Measurements from ENCODE around the gene CCDC43. TPM values are rescaled to one million over a fixed set of nuclear protein-coding genes. Genes with fewer than 3 reads are reported as not detected.
A peak's percentile ranks its signal among the peaks of the same experiment; 100 is the strongest.
"Not testable (repeated sequence)": the region's sequence is repeated elsewhere in the genome, so short reads cannot be mapped to it uniquely, and the experiment has no call there.

CCDC43 gene
- total RNA-seq, 1 donor from 2014 or later = 46.5 TPM

- no peak overlapping the region for H3K27ac Mint-ChIP-seq
- Histone ChIP-seq H3K4me2 (no peak overlapping the region), H3F3A (ENCODE audit: low read depth) (no peaks in the 10 kb centered on the region), H4K20me1 (ENCODE audit: low read depth) (no peaks in the 10 kb centered on the region), H3K4me1 (no peaks in the 10 kb centered on the region), H3K27me3 (no peaks in the 10 kb centered on the region), H3K4me3 (no peak overlapping the region), H3K79me2 (ENCODE audit: low read depth) (peaks cover 5% of the 10 kb centered on the region), H3K9ac (no peak overlapping the region), H2AFZ (replicated peaks) (no peak overlapping the region), H3K9me3 (ENCODE audit: low read depth) (no peaks in the 10 kb centered on the region), H3K36me3 (peaks cover 5% of the 10 kb centered on the region), H3K27ac (no peak overlapping the region)
- no peaks in the 10 kb centered on the region for H3K9me3 Mint-ChIP-seq
- H3K4me1 Mint-ChIP-seq = no peaks in the 10 kb centered on the region
- H3K27me3 Mint-ChIP-seq (ENCODE audit: insufficient read depth, low read depth) = no peaks in the 10 kb centered on the region
- no peak overlapping the region for H3K4me3 Mint-ChIP-seq
- TF ChIP-seq EZH2 (IDR thresholded peaks at IDR 0.05) (no peak), CTCF (IDR thresholded peaks at IDR 0.05) (no peak), EZH2phosphoT487 (IDR thresholded peaks at IDR 0.05) (no peak)
- DNase-seq (ENCODE audit: low spot score) = no peak
- H3K36me3 Mint-ChIP-seq = peaks cover 24% of the 10 kb centered on the region
These were observed 29.9 kb upstream of the CCDC43 start for GRCh38 chr17:44719444-44719843.

DNA sequence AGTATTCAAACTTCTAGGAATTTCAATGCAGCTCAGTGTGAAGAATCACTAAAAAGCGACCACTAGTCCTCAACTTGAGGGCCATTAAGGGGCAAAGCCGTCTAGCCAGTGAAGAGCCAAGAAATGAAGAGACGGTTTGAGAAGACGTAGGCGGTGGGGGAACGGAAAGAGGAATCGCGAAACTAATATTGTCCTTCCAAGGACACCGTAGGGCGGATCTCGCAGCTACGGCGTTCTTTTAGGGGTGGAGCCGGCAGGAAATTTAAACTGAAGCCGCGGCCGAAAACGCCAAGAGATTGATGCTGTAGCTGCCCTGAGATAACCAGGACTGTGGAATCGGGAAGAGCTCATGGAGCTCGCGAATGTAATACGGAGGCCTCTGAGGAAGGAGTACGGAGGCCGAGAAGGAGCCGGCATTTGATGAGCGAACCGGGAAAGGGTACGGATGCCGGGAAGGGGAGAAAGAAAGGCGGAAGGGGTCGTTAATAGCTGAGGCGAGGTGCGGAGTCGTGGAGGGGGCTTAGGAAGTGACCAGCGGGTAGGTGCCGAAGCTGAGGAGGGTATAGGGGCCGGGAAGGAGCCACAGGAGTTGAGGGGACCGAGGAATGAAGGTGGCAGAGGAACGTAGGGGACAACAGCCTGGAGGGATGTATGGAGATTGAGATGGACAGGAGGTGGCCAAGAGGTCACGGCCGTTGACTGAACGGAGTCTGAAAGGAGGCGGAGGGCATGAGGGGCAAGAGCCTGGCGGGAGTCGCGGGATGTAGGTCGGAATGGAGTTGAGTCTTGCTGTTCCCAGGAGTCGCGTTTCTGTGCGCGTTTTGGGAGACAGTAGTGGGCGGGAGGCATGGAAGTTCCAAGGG, 19.1 kb upstream of the CCDC43 start, which contains the start of gene DBF4B:
TSS of gene DBF4B (plus strand) at position 265 of the 863 bp plus-strand sequence. CDS start at position 421, 156 bp downstream.
- Mint-ChIP-seq H3K27ac (peak within 1 kb of the TSS; percentile 33), H3K4me1 (peaks cover 6% of the 10 kb centered on the region), H3K36me3 (peaks cover 3% of the 10 kb centered on the region), H3K9me3 (no peaks in the 10 kb centered on the region), H3K27me3 (ENCODE audit: insufficient read depth, low read depth) (peaks cover 2% of the 10 kb centered on the region), H3K4me3 (no peak within 1 kb of the TSS)
- peaks cover 2% of the 10 kb centered on the region for H3K4me1 ChIP-seq
- H3K36me3 ChIP-seq = no peaks in the 10 kb centered on the region
- DNase-seq (ENCODE audit: low spot score) = peak; percentile 90
- H3K79me2 ChIP-seq (ENCODE audit: low read depth) = peaks cover 41% of the 10 kb centered on the region
- H4K20me1 ChIP-seq (ENCODE audit: low read depth) = no peaks in the 10 kb centered on the region
- peak within 1 kb of the TSS; percentile 96 for H3K4me3 ChIP-seq
- no peaks in the 10 kb centered on the region for H3K9me3 ChIP-seq (ENCODE audit: low read depth)
- H3K27me3 ChIP-seq = peaks cover 7% of the 10 kb centered on the region
- H2AFZ ChIP-seq (replicated peaks) = peak within 1 kb of the TSS; percentile 98
- peak within 1 kb of the TSS; percentile 68 for H3K27ac ChIP-seq
- peak within 1 kb of the TSS; percentile 94 for H3K4me2 ChIP-seq
- H3F3A ChIP-seq (ENCODE audit: low read depth) = peaks cover 11% of the 10 kb centered on the region
- peak within 1 kb of the TSS; percentile 68 for H3K9ac ChIP-seq
- TF ChIP-seq EZH2 (IDR thresholded peaks at IDR 0.05) = peak; percentile 40
- TF ChIP-seq EZH2phosphoT487 (IDR thresholded peaks at IDR 0.05) = no peak

DNA sequence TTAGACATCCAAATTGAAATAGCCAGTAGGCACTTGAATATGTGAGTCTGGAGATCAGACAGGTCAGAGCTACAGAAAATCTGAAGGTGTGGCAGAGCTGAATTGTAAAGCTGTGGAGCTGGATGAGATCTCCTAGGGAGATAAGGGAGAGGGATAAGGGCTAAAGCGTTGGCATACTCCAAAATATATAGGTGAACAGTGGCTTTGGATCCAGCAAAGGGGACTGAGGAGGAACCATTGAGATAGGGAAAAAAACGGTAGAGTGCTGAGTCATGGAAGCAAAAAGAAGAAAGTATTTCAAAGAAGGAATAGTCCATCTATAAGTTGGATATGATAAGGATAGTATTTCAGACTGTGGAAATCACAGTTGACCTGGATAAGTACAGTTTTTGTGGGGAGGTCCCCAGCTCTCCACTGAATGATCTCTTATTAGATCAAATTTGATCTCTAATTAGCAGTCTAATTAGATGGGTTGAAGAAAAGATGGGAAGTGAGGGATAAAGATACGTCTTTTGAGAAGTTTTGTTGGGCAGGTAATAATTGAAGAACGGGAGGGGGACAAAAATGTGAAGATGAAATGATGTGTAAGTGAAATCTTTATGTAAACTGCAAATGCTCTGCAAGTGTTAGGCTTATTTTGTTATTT, 18.3 kb upstream of the CCDC43 start:
- peaks cover 6% of the 10 kb centered on the region for H3K4me1 Mint-ChIP-seq

DNA sequence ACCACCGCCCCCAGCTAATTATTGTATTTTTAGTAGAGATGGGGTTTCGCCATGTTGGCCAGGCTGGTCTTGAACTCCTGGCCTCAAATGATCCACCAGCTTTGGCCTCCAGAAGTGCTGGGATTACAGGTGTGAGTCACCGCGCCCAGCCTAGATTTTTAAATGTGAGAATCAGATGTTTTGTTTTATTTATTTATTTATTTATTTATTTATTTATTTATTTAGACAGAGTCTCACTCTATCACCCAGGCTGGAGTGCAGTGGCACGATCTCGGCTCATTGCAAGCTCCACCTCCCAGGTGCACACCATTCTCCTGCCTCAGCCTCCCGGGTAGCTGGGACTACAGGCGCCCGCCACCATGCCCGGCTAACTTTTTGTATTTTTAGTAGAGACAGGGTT, 10.7 kb upstream of the CCDC43 start:
- H3K4me3 ChIP-seq; H2AFZ ChIP-seq (replicated peaks); H3F3A ChIP-seq (ENCODE audit: low read depth); H3K27ac ChIP-seq; H3K9ac ChIP-seq; H3K4me3 Mint-ChIP-seq; H3K4me1 Mint-ChIP-seq; H3K36me3 Mint-ChIP-seq; H3K9me3 Mint-ChIP-seq; DNase-seq (ENCODE audit: low spot score); H3K4me2 ChIP-seq; H3K79me2 ChIP-seq (ENCODE audit: low read depth); H4K20me1 ChIP-seq (ENCODE audit: low read depth); H3K9me3 ChIP-seq (ENCODE audit: low read depth); H3K4me1 ChIP-seq; H3K27ac Mint-ChIP-seq; H3K27me3 Mint-ChIP-seq (ENCODE audit: insufficient read depth, low read depth); H3K36me3 ChIP-seq; H3K27me3 ChIP-seq: not testable (repeated sequence)

More for the DNA sequence above, 18.3 kb upstream of the CCDC43 start:
- H3K79me2 ChIP-seq (ENCODE audit: low read depth) = peaks cover 39% of the 10 kb centered on the region
- no peak overlapping the region for H3K27ac ChIP-seq
- H3K4me2 ChIP-seq = peak overlapping the region; percentile 94
- DNase-seq (ENCODE audit: low spot score) = no peak
- H3F3A ChIP-seq (ENCODE audit: low read depth) = peaks cover 11% of the 10 kb centered on the region
- Mint-ChIP-seq H3K9me3 (no peaks in the 10 kb centered on the region), H3K27ac (no peak overlapping the region), H3K4me3 (no peak overlapping the region), H3K36me3 (peaks cover 3% of the 10 kb centered on the region), H3K27me3 (ENCODE audit: insufficient read depth, low read depth) (peaks cover 2% of the 10 kb centered on the region)
- peaks cover 2% of the 10 kb centered on the region for H3K4me1 ChIP-seq
- TF ChIP-seq CTCF (IDR thresholded peaks at IDR 0.05) = no peak
- TF ChIP-seq EZH2 (IDR thresholded peaks at IDR 0.05) = no peak
- TF ChIP-seq EZH2phosphoT487 (IDR thresholded peaks at IDR 0.05) = no peak
- H3K9me3 ChIP-seq (ENCODE audit: low read depth) = no peaks in the 10 kb centered on the region
- peak overlapping the region; percentile 98 for H2AFZ ChIP-seq (replicated peaks)
- H3K4me3 ChIP-seq = peak overlapping the region; percentile 96
- H3K36me3 ChIP-seq = no peaks in the 10 kb centered on the region
- H3K27me3 ChIP-seq = peaks cover 7% of the 10 kb centered on the region
- H3K9ac ChIP-seq = no peak overlapping the region
- no peaks in the 10 kb centered on the region for H4K20me1 ChIP-seq (ENCODE audit: low read depth)
